ENCODE data around the gene PRDM16.

Gene PRDM16

DNA sequence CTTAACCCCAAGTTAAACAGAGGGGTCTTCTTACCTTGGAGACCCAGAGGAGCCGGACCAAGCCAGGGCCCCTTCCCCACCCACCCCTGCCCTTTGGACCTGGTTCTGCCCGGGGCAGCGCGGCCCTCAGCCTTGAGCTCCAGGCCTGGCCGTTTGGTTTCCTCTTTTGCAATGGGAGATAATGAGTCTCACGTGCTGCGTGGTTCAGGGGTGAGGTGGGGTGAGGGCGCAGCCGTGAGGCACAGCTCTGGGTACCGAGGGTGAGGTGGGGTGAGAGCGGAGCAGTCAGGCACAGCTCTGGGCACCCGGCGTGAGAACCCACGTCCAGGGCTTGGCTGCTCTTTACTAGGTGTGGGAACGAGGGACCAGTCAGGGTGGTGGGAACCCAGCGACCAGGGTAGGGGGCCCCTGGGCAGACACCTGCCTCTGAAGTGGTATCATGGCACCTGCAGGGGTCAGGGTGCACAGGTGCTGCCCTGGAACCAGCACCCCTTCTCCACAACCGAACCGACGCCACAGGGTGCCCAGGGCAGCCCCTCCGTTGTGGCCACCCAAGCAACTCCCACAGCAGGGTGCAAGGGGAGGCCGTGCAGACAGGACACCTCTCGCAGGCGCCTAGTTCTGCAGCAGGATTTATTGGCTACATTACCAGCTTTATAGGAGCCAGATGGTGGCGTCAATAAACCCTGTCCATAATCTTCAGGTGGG lies 182.2 kb downstream of the PRDM16 start:
- TF ChIP-seq, protein P1, sequence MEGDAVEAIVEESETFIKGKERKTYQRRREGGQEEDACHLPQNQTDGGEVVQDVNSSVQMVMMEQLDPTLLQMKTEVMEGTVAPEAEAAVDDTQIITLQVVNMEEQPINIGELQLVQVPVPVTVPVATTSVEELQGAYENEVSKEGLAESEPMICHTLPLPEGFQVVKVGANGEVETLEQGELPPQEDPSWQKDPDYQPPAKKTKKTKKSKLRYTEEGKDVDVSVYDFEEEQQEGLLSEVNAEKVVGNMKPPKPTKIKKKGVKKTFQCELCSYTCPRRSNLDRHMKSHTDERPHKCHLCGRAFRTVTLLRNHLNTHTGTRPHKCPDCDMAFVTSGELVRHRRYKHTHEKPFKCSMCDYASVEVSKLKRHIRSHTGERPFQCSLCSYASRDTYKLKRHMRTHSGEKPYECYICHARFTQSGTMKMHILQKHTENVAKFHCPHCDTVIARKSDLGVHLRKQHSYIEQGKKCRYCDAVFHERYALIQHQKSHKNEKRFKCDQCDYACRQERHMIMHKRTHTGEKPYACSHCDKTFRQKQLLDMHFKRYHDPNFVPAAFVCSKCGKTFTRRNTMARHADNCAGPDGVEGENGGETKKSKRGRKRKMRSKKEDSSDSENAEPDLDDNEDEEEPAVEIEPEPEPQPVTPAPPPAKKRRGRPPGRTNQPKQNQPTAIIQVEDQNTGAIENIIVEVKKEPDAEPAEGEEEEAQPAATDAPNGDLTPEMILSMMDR (conservative IDR thresholded peaks at IDR 0.05; ENCODE audit: low read depth), result no peak
- no peak for DNase-seq (ENCODE audit: low spot score)
- ChIA-PET POLR2A (ENCODE audit: low non-redundant PET) (no interaction called here), CTCF (no interaction called here)
- H3K27ac ChIP-seq, result no peak overlapping the region

DNA sequence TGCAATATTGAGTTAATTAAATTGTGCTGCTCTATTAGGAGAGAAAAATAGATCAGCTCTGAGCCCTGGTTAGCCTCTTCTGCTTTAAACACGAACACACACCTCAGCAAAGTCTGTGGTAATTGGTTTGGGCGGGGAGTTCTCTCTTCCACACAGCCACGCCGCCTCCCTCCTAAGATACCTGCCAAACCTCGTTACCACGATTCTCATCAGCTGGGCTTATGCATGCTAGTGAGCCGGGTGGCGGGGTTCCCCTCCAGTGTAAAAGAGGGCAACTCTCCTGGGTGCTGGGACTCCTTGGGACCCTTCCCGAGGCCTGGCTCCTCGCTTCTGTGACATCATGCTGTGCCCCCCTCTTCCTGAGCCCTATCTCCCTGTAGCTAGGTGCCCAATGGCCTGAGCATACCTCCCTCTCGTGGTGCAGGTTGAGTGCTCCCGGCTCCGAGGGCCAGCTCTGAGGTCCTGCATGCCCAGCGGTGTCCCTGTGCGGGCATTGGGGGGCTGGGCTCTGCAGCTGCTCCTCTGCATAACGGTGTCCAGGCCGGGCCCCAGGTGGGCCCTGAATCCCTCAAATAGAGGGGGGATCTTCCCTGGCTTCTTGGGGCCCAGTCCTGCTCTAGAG lies 182.9 kb downstream of the PRDM16 start:
- ChIA-PET POLR2A (ENCODE audit: low non-redundant PET) (no interaction called here), CTCF (no interaction called here)
- TF ChIP-seq, protein P1 (conservative IDR thresholded peaks at IDR 0.05; ENCODE audit: low read depth), result no peak
- no peak overlapping the region for H3K27ac ChIP-seq
- DNase-seq (ENCODE audit: low spot score), result no peak

DNA sequence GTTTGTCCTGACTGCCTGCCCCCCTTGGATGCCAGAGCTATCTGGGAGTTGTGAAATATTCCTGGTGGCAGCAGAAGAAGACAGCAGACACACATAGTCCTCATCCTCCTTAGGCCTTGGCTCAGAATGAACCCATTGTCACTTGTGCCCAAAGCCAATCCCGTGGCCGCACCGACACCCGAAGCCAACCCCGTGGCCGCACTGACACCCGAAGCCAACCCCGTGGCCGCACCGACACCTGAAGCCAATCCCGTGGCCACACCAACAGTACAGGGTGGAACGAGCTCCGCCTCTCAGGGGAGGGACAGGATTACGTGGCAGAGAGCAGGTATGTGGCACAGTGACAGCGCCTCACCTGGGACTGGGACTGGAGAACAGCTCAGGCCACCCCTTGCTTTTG lies 186.7 kb downstream of the PRDM16 start:
- no peak for DNase-seq (ENCODE audit: low spot score)
- H3K27ac ChIP-seq, result no peak overlapping the region
- POLR2A ChIA-PET (ENCODE audit: low non-redundant PET), result no interaction called here
- TF ChIP-seq, protein P1 (conservative IDR thresholded peaks at IDR 0.05; ENCODE audit: low read depth), result no peak
- CTCF ChIA-PET, result interaction anchor here (0.6 kb wide), 1 partner anchor 313 kb away, joined by 3 read pairs; no protein-coding TSS in a partner anchor

DNA sequence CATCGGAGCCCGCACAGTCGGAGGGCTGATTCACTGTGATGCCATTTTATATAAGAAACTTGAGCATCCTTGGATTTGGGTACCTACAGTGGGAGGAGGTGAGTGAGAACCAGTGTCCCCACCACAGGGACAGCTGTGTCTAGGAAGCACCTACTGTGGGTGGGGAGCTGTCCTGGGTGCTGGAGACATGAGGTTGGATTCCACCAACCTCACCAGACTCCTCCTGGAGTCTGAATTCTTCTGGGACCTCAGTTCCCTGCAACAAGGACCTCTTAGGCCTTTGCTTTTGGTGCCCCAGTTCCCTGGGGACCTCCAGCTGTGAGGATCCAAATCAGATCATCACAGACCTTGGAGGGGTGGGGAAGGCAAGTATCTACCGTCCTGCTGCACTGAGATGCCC lies 188.8 kb downstream of the PRDM16 start:
- H3K27ac ChIP-seq, result no peak overlapping the region
- CTCF ChIA-PET, result no interaction called here
- TF ChIP-seq, protein P1 (conservative IDR thresholded peaks at IDR 0.05; ENCODE audit: low read depth), result no peak
- POLR2A ChIA-PET (ENCODE audit: low non-redundant PET), result no interaction called here
- DNase-seq (ENCODE audit: low spot score), result no peak

DNA sequence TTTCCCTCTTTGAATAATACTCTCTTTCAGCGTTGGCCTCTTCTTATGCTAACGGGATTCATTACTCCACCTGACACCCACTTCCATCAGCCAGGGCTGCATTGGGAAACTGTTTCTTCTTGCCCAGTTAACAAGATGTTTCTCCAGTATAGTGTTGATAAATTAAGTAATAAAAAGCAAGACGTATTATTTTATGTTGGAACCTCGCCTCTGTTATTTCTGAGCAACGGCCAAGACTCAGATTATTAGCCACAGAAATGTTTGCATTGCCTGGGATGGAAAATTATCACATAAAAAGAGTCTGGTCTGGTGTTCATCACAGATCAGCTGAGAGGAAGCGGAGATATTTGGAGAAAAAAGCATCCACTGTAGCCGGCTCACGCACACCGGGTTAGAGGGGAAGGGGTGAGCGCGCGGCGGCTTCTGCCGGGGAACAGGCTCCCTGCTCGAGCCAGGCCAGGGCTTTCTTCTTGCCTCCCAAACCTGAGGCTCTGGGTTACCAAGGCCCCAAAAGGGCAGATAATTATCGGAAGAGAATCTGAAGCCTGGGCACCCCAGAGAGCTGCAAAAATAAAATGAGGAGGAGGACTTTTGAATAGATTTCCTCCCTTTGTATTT lies 189.5 kb downstream of the PRDM16 start:
- TF ChIP-seq, protein P1 (conservative IDR thresholded peaks at IDR 0.05; ENCODE audit: low read depth), result no peak
- POLR2A ChIA-PET (ENCODE audit: low non-redundant PET), result no interaction called here
- no peak overlapping the region for H3K27ac ChIP-seq
- DNase-seq (ENCODE audit: low spot score), result no peak
- CTCF ChIA-PET, result no interaction called here

DNA sequence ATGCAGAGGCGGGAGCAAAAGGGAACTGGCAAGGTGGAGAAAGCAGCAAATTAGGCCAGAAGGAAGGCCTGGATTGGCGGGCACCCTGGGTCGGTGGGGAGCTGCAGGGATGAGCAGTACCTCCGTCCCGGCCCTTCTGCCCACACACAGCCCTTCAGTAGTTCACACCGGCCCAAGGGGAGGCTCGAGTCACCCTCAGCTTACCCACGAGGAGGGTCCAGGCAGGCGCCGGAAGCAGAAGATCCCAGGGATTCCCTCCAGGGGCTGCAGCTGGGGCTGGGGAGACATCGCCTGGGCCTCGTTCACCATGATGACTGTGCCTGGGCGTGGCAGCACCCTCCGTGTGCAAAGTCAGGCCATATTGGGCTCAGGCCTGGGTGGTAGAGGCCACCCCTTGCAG lies 190.0 kb downstream of the PRDM16 start:
- POLR2A ChIA-PET (ENCODE audit: low non-redundant PET), result no interaction called here
- no peak overlapping the region for H3K27ac ChIP-seq
- DNase-seq (ENCODE audit: low spot score), result no peak
- TF ChIP-seq, protein P1 (conservative IDR thresholded peaks at IDR 0.05; ENCODE audit: low read depth), result no peak
- CTCF ChIA-PET, result no interaction called here
